Peyer's patch (tissue), 4 donors: ENCODE data around the gene GABBR2. TPM values are rescaled to one million over a fixed set of nuclear protein-coding genes. Genes with fewer than 3 reads are reported as not detected.

Experiments used
- total RNA-seq, 4 donors: library from RNA; depleted of rRNA; stranded (reverse); fragments of >200 nt; gene quantifications; one replicate each; pipeline ENCODE4 v1.1.0, GENCODE V29; 2016

The GABBR2 gene
- total RNA-seq, 4 donors from 2014 or later, result not detected

Other genes with a start within 250 kb of the GABBR2 start
- 10 to 100 TPM; 39.8 to 79.6 (median 54.6) TPM for gene ANKS6, start 87.6 kb upstream of the GABBR2 start, total RNA-seq
- 100 to 1,000 TPM in 2 of 4 donors, 10 to 100 TPM in 2; 73.6 to 118 (median 93.0) TPM for gene GALNT12, start 98.7 kb upstream of the GABBR2 start, total RNA-seq
- gene COL15A1, start 235.0 kb upstream of the GABBR2 start, total RNA-seq, result 10 to 100 TPM in 1 of 4 donors, 1 to 10 TPM in 3; 1.4 to 16.5 (median 5.6) TPM